HG03521 (cell line): Measurements from ENCODE around the gene NAV3.

ENCODE experiments used
- ATAC-seq: cut with Tn5 transposase; IDR thresholded peaks from one replicate; pipeline ENCODE4 v1.9.1; 2021; ENCODE audit warnings: mild to moderate bottlenecking, moderate library complexity; ENCODE audit not compliant: unreplicated experiment

The NAV3 gene

DNA sequence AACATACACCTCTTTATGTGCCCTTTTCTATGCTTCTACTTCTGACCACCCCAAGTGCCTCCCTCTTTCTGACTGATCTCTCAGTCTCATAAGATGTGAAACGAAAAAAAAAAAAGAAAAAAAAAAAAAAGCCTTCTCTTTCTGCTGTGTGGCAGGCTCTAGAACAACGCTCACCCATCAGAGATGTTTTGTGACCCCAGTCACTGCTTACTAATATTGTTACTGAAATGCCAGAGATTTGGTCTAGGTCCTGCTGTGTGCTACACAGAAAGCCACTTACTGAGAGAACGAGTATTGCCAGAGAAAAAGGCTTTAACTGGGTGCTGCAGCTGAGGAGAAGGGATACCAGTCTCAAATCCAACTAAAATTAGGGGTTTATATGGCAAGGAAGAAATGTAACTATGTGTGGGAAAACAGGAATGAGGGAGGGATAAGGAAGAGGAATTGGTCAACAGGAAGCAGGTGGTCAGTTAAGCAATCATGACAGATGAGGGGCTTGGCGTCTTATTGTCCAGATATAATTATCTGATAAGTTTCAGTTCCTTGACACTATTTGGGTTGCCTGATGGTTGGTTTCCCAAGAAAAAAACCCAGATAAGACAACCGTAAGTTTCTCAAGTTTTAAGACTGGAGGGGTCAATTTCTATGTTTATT, 149.0 kb downstream of the NAV3 start:
- ATAC-seq: no peak

- ATAC-seq: no peak
Observed at GRCh38 chr12:77980782-77981181, 150.1 kb downstream of the NAV3 start.

- no peak for ATAC-seq
Observed at GRCh38 chr12:77983859-77984258, 153.2 kb downstream of the NAV3 start.

GRCh38 chr12:77992760-77993159, 162.1 kb downstream of the NAV3 start:
- ATAC-seq: no peak

DNA sequence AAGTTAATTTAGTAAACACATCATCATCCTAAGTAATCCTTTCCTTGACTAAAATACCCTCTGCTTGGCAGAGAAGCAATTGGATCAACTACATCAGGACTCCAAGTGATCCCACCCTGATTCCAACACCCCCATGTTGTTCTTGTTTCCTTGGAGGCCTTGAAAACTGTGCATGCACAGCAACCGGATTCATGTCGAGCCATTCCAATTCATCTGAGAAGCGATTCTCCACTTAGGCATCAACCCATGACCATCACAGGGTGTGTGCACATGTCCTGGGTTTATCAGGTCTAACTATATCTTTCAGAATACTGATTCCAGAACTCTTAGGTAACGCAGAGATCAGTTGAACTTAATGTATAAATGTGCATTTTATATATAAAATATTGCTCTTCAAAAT, 163.0 kb downstream of the NAV3 start:
- ATAC-seq: no peak

DNA sequence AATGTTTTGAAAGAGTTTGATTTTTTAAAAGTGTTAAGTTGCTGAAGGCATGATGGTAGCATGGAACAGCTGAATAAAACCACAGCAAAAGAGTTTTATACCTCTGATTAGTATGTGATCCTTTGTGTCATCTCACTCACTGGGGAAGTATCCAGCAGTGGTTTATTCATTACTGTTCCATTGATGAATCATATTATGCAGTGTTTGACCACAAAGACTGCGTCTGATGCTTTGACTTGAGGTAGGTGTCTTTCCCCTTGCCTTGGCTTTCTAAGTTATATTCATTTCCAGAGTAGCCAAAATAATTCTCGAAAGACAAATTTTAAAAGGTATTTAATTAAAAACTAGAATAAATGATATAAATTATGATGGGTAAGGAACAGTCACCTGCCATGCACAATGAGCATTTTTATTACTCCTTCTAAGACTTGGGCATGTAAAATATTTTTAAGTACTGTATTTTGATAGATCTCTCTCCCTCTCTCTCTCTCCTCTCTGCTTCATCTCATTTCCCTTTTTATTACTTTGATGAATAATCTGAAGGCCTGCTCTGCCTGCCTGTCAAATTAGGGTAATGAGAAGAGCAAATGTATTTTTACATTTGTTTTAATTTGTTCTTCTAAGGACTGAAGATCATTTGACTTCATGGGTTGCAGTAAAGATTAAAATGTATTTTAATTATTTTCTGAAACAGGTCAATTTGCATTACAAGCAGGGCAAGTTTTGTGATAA, 164.9 kb downstream of the NAV3 start:
- peak; percentile 73 for ATAC-seq

DNA sequence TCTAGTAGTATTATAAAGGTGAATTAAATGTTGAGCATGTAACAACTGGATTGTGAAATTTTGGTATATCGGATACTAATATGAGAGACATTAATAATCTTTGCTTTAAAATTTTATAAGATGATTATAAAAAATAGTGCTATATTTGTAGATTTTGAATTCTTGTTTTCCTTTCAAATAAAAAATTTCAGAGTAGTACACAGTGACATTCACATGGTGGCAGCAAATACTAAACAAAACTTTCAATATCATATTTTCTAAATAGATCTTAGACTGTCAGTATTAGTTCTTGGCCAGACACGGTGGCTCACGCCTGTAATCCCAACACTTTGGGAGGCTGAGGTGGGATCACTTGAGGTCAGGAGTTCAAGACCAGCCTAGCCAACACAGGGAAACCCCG, 166.0 kb downstream of the NAV3 start:
- ATAC-seq: no peak

GRCh38 chr12:77998236-77998786, 167.6 kb downstream of the NAV3 start:
- ATAC-seq: no peak

DNA sequence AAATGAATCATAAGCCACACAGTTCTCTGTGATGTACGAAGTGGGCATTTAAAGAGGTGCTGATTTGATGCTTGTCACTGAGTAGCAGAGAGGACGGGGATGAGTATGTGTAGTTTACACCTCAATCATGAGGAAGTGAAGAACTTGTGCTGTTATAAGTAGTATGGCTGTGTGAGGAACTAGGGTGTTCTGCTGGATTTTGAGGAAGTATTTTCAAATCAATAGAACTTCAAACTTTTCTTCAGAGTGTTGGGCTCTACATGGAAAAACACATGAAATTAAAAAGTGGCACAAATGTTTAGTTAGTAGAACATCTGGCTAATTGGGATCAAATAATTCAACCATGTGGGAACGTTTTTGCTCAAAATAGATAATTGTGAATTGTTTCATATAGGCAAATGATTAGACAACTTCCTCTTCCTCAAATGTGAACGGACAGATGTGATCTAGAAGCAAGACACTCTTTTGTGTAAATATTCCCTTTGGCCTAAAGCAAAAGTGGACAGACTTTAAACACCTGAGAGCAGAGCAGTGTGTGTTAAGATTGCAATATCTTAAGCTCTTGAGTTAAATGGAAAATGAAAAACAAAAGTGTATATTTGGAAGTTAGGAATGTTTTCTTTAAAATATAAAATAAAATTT, 168.5 kb downstream of the NAV3 start:
- ATAC-seq: peak; percentile 65

GRCh38 chr12:78002878-78003277, 172.2 kb downstream of the NAV3 start:
- no peak for ATAC-seq

- ATAC-seq: no peak
Observed at GRCh38 chr12:78004249-78005093, 173.8 kb downstream of the NAV3 start.

DNA sequence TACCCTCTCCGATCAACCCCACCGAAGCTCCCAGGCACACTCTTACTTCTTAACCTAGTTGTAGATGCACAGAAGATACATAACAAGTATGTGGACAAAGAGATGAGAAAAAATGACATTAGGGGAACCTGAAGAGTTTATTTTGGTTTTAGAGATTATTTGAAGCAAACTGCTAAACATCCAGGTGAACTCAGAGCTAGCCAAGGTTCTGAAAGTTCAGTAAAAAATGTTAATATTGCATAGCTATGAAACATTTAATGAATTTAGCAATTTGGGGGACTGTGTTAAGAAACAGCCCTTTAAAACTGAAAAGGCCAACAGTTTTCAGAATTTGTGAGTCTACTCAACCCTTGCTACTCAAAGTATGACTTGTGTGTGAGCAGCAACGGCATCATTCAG, 174.4 kb downstream of the NAV3 start:
- ATAC-seq: no peak

- ATAC-seq: no peak
Observed at GRCh38 chr12:78007173-78007572, 176.5 kb downstream of the NAV3 start.

DNA sequence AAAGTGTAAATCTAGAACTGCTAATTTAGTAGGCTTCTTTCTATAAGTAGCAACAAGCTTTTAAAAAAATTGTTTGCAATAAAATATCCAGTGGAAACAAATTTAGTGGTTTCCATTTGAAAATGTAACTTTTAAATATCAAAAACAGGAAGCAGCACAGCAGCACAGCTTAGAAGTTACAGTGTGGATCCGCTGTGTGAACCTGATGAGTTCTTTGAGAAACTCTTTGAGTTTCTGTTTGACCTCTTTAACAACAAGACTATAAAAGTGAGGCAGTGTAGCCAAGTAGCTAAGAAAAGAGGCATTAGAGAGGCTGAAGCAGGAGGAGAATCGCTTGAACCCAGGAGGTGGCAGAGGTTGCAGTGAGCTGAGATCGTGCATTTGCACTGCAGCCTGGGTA, 178.3 kb downstream of the NAV3 start:
- ATAC-seq: no peak

GRCh38 chr12:78018171-78018910, 187.6 kb downstream of the NAV3 start:
- no peak for ATAC-seq

DNA sequence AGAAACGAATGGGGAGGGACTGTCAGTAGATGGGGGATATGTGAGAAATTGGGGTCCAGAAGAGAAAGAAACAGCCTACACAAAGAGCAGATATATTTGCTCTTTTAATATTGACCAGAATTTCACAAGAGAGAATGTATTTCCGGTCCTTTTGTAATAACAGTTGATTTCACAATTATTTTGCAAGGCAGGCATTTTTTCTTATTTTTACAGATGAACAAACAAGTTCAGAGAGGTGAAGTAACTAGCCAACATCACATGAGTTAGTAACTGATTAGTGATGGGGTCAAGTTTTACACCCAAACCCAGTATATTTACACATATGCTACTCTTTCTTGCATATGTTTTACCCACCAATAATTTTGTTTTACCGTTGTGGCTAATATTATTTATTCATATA, 188.2 kb downstream of the NAV3 start:
- no peak for ATAC-seq

GRCh38 chr12:78028426-78028825, 197.7 kb downstream of the NAV3 start:
- no peak for ATAC-seq

GRCh38 chr12:78034025-78034424, 203.3 kb downstream of the NAV3 start:
- no peak for ATAC-seq

- no peak for ATAC-seq
Observed at GRCh38 chr12:78035901-78036606, 205.4 kb downstream of the NAV3 start.

DNA sequence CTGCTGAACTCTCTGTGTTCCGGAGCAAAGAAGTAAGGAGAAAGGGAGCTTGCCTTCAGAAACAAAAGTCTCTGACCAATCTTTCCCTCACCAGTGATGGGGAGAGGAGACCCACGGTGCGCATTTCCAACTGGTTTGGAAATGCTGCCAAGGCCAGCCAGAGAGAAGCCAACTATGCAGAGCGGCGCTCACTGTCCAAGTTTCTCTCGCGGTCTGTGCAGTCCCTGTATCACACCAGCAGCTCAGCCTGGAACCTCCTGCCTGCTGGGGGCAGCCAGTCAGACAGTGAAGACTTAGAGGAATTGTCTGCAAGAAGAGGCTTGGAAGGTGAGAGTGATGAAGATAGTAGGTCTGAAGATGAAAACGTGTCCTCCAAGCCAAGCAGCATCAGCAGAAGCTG, 206.2 kb downstream of the NAV3 start:
- no peak for ATAC-seq
